Activated naive CD8-positive, alpha-beta T cell treated with anti-CD3 and anti-CD28 coated beads, Interleukin-2, amount 10 ng/mL, durations not matched to agents 7 days and 5 days (primary cell): Measurements from ENCODE around the gene RPS6KA5. TPM values are rescaled to one million over a fixed set of nuclear protein-coding genes. Genes with fewer than 3 reads are reported as not detected.
"Not testable (repeated sequence)": the region's sequence is repeated elsewhere in the genome, so short reads cannot be mapped to it uniquely, and the experiment has no call there.

ENCODE experiments used
- ATAC-seq: fragments of 150-1000 bp; cut with Tn5 transposase; one replicate; pipeline ENCODE4 v1.10.0; 2021; ENCODE audit warnings: low read depth, moderate library complexity
- POLR2A ChIA-PET: fragments of 350-600 bp; sonication (Branson Sonifier 250); formaldehyde crosslinking; loops from one replicate; lab custom pipeline; 2021; ENCODE audit warnings: antibody characterized with exemption; lab: Charles Lee
- DNase-seq: peaks from one replicate; pipeline ENCODE4 v3.0.0; 2021
- H3K27ac Mint-ChIP-seq: one replicate; pipeline ENCODE4 v1.8.0; 2022; ENCODE audit warnings: mild to moderate bottlenecking, mixed read lengths
- H3K27me3 Mint-ChIP-seq: one replicate; pipeline ENCODE4 v1.8.0; 2022; ENCODE audit warnings: mild to moderate bottlenecking, moderate library complexity, mixed read lengths
- H3K36me3 Mint-ChIP-seq: one replicate; pipeline ENCODE4 v1.8.0; 2021; ENCODE audit warnings: mild to moderate bottlenecking, mixed read lengths
- H3K4me1 Mint-ChIP-seq: one replicate; pipeline ENCODE4 v1.8.0; 2021; ENCODE audit warnings: mixed read lengths
- H3K4me3 Mint-ChIP-seq: one replicate; pipeline ENCODE4 v1.8.0; 2022; ENCODE audit warnings: mild to moderate bottlenecking, moderate library complexity, mixed read lengths
- H3K9me3 Mint-ChIP-seq: one replicate; pipeline ENCODE4 v1.8.0; 2021; ENCODE audit warnings: mixed read lengths
- total RNA-seq, 2 experiments: library from RNA; stranded (reverse); gene quantifications; one replicate each; pipeline ENCODE4 v1.2.3, GENCODE V29; 2021

The RPS6KA5 gene
- total RNA-seq, 2 experiments from 2014 or later = 45.3 to 48.1 TPM

DNA sequence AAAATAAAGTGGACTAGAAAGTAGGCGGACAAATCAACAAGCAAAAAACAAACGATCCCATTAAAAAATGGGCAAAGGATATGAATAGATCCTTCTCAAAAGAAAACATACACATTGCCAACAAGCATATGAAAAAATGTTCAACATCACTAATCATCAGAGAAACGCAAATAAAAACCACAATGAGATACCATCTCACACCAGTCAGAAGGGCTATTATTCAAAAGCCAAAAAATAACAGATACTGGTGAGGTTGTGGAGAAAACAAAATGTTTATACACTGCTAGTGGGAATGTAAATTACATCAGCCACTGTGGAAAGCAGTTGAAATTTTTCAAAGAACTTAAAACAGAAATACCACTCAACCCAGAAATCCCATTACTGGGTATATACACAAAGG, 70.3 kb downstream of the RPS6KA5 start:
- Mint-ChIP-seq H3K9me3 (peaks cover 2% of the 10 kb centered on the region), H3K4me1 (peaks cover 37% of the 10 kb centered on the region), H3K36me3 (peaks cover 60% of the 10 kb centered on the region), H3K4me3 (no peak overlapping the region), H3K27ac (no peak overlapping the region), H3K27me3 (no peaks in the 10 kb centered on the region)
- POLR2A ChIA-PET = no interaction called here
- ATAC-seq (no peak), DNase-seq (no peak)

DNA sequence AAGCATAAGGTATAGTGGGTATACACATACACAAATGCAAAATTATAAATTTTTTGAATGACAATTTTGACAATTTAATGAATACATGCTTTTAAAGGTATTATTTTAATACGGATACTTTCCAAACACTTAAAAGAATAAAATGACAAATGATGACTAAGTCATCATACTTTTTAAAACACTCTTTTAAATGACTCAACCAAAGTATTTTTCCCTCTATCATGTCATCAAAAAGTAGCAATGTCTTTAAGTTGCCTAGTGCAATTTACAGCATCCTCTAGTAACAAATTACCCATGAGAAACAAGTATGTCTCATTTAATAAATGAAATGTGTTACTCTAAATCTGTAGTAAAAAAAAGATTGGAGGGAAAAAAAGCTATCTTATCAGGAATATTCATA, 73.3 kb downstream of the RPS6KA5 start:
- Mint-ChIP-seq H3K9me3 (no peaks in the 10 kb centered on the region), H3K4me1 (peaks cover 24% of the 10 kb centered on the region), H3K27me3 (no peaks in the 10 kb centered on the region), H3K4me3 (no peak overlapping the region), H3K36me3 (peaks cover 45% of the 10 kb centered on the region), H3K27ac (no peak overlapping the region)
- DNase-seq = no peak
- ATAC-seq = no peak
- POLR2A ChIA-PET = no interaction called here

DNA sequence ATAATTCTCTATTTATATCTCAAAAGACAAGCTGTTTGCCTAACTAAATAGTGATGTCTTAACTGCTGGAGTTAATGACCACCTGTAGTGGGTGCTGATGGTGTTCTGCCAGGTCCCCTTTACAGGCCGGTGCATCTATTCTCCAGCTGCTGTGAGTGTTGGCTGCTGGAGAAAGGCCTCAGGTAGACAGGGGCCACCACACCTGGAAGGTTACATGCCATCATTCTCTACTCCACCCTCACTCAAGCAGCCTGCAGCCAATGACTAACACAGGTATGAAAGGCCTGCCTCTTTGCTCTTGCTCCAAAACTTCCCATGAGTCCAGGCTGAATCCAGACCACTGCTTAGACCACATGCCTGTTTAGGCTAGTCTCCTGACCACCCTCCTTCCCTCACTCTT, 73.9 kb downstream of the RPS6KA5 start:
- no peak overlapping the region for H3K4me3 Mint-ChIP-seq
- no peak overlapping the region for H3K27ac Mint-ChIP-seq
- ATAC-seq (no peak), DNase-seq (no peak)
- H3K9me3 Mint-ChIP-seq = no peaks in the 10 kb centered on the region
- peaks cover 42% of the 10 kb centered on the region for H3K36me3 Mint-ChIP-seq
- H3K4me1 Mint-ChIP-seq = peaks cover 21% of the 10 kb centered on the region
- POLR2A ChIA-PET = interaction anchor here (0.7 kb wide), 1 partner anchor 12 kb away, joined by 3 read pairs; no protein-coding TSS in a partner anchor
- no peaks in the 10 kb centered on the region for H3K27me3 Mint-ChIP-seq

DNA sequence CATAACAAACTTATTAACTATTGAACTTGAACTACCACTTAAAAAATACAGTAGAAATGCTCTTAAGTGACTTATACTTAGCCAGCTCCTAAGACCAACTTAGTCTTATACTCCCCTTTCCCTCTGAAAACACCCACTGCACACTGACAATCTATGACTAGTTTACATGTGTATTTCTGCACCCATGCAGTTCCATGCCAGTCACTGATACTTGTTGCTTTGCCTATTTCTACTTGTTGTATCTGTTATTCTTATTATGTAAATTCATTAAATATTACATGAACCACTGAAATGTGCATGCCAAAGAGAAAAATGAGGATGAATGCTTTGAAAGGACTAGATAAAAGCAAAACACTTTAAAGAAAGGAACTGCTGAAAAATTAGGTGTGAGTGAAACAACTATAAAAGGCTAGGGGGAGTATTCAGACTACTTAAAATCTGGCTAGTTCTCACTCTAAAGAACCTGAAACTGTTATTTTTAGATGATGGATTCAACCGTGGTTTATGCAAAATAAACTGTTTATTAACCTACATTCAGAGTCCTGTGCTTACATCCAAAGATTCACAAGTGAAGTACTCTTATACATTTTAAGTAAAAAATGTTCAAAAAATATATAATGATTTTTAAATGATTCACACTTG, 74.7 kb downstream of the RPS6KA5 start:
- Mint-ChIP-seq H3K4me3 (no peak overlapping the region), H3K27ac (no peak overlapping the region), H3K36me3 (peaks cover 35% of the 10 kb centered on the region), H3K9me3 (no peaks in the 10 kb centered on the region), H3K4me1 (peaks cover 14% of the 10 kb centered on the region), H3K27me3 (no peaks in the 10 kb centered on the region)
- POLR2A ChIA-PET = interaction anchor here (0.7 kb wide), 1 partner anchor 11 kb away, joined by 3 read pairs; no protein-coding TSS in a partner anchor
- no peak for ATAC-seq
- DNase-seq = no peak

DNA sequence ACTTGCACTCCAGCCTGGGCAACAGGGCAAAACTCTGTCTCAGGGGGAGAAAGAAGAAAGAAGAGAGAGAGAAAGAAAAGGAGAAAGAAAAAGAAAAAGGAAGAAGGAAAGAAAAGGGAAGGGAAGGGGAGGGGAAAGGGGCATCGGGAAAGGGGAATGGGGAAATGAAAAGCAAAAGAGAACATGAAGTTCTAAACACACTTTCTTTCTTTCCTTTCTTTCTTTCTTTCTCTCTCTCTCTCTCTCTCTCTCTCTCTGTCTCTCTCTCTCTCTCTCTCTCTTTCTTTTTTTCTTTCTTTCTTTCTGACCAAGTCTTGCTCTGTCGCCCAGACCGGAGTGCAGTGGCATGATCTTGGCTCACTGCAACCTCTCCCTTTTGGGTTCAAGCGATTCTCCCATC, 76.9 kb downstream of the RPS6KA5 start:
- POLR2A ChIA-PET = no interaction called here
- Mint-ChIP-seq H3K9me3 (no peaks in the 10 kb centered on the region), H3K36me3 (peaks cover 27% of the 10 kb centered on the region), H3K27ac (no peak overlapping the region), H3K27me3 (no peaks in the 10 kb centered on the region), H3K4me1 (peaks cover 8% of the 10 kb centered on the region), H3K4me3 (no peak overlapping the region)
- DNase-seq (no peak), ATAC-seq (no peak)

DNA sequence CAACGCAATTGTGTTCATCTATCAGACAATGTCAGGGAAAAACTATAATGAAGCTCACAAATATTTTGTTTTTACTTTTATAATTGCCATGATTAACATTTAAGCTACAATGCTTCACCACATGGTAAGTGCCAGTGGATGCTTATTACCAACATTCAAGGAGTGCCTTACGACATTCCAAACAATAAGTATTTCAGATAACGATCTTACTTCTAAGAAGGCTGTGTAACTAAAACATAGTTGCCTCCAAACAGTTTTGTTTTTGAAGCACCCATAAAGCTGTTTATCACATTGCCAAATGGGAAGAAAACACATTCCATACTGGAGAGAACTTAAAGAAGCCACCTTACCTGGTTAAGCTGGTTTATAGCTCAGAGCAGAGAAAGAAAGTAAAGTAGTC, 78.8 kb downstream of the RPS6KA5 start:
- POLR2A ChIA-PET = no interaction called here
- no peak for ATAC-seq
- Mint-ChIP-seq H3K4me1 (peaks cover 6% of the 10 kb centered on the region), H3K36me3 (peaks cover 30% of the 10 kb centered on the region), H3K9me3 (no peaks in the 10 kb centered on the region), H3K27me3 (no peaks in the 10 kb centered on the region), H3K27ac (no peak overlapping the region), H3K4me3 (no peak overlapping the region)
- no peak for DNase-seq

DNA sequence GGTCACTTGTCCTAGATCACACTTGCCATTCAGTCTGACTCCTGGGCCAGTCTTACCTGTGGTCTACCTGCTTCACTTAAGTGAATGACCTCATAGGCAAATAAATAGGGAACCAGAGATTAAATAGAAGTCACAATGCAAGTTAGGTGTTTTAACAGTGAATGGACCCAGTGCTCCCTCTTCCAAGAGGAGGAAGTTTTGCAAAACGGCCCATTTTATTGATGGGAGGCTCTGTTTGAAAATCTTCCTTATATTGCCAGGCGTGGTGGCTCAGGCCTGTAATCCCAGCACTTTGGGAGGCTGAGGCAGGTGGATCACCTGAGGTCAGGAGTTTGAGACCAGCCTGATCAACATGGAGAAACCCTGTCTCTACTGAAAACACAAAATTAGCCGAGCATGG, 79.8 kb downstream of the RPS6KA5 start:
- H3K4me1 Mint-ChIP-seq, ATAC-seq, H3K27me3 Mint-ChIP-seq, DNase-seq, H3K9me3 Mint-ChIP-seq, H3K4me3 Mint-ChIP-seq, H3K27ac Mint-ChIP-seq, POLR2A ChIA-PET: not testable (repeated sequence)
- peaks cover 36% of the 10 kb centered on the region for H3K36me3 Mint-ChIP-seq

DNA sequence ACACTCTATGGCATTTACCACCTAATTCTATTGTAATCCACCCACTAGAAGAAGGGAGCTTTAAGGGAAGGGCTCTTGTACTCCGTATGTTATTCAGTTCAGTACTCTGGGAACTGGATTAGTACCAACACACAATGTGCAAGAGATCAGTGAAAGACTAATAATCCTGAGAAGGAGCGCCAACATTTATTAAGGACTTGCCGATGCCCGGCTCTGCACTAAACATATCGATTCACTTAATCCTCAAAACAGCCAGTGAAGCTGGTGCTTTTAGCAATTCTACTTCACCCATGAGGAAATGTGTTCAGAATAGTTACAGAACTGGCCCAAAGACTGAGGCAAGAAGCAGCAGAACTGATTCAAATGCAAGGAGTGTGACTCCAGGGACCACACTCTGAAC, 80.9 kb downstream of the RPS6KA5 start:
- H3K36me3 Mint-ChIP-seq = peaks cover 44% of the 10 kb centered on the region
- ATAC-seq (no peak), DNase-seq (no peak)
- H3K27ac Mint-ChIP-seq = no peak overlapping the region
- no peaks in the 10 kb centered on the region for H3K27me3 Mint-ChIP-seq
- no peak overlapping the region for H3K4me3 Mint-ChIP-seq
- H3K4me1 Mint-ChIP-seq = peaks cover 7% of the 10 kb centered on the region
- POLR2A ChIA-PET = no interaction called here
- no peaks in the 10 kb centered on the region for H3K9me3 Mint-ChIP-seq

DNA sequence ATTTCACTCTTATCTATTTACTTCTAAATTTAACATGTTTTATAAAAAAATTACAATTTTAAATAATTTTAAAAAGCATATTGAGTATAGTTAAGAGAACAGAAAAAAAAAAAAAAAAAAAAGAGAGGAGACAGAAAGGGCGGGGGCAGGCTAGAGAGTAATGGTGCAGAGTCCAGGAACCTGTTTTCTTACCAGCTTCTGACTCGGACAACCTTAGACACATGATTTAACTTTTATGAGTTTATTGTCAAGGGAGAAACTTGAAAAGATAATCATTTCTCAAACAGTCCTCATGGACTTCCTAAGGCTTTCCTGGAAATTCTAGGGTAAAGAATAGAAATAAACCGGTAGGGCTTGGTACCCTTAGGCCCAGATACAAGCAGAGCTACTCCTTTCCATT, 84.3 kb downstream of the RPS6KA5 start:
- peaks cover 20% of the 10 kb centered on the region for H3K4me1 Mint-ChIP-seq
- ATAC-seq (no peak), DNase-seq (no peak)
- peaks cover 60% of the 10 kb centered on the region for H3K36me3 Mint-ChIP-seq
- H3K27ac Mint-ChIP-seq = no peak overlapping the region
- H3K27me3 Mint-ChIP-seq = no peaks in the 10 kb centered on the region
- POLR2A ChIA-PET = no interaction called here
- peaks cover 1% of the 10 kb centered on the region for H3K9me3 Mint-ChIP-seq
- no peak overlapping the region for H3K4me3 Mint-ChIP-seq

DNA sequence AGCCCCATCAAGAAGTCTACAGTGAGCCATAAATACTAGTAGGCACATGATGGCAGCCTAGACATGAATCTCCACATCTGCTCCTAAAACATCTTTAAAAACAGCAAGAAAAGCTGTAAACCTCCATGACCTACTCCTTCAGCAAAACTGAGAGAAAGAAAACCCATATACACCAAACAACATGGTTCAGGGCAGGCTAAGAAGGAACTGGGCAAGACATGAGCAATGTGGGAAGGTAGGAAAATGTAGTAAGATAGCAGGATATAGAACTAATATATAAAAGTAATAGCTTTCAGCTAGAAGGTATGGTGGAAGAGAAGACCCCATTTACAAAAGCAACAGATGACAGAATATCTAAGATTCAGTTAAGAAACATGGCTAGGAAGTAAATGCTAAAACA, 88.8 kb downstream of the RPS6KA5 start:
- POLR2A ChIA-PET = no interaction called here
- Mint-ChIP-seq H3K4me1 (peaks cover 43% of the 10 kb centered on the region), H3K9me3 (peaks cover 8% of the 10 kb centered on the region), H3K4me3 (no peak overlapping the region), H3K27me3 (no peaks in the 10 kb centered on the region), H3K27ac (peak overlapping the region; percentile 6), H3K36me3 (peaks cover 52% of the 10 kb centered on the region)
- DNase-seq = no peak
- ATAC-seq = no peak

DNA sequence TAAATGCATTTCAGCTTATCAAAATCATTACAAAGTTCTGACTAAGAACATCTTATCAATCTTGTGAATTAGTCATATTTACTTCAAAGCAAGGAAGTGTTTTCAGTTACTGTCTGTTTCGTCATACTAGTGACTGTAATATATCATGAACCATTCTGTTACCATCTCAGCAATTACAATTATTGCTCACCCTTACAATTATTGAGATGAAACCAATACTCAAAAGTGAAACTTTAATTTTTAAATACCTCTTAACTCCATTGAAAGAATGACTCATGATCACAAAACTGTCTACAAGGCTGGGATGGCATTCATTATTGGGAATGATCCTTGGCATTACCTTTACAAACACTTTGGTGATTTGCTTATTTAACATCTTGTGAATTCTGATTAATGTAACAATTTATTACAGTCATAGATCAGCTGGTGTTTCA, 90.3 kb downstream of the RPS6KA5 start:
- ATAC-seq (peak; percentile 69), DNase-seq (no peak)
- Mint-ChIP-seq H3K36me3 (peaks cover 52% of the 10 kb centered on the region), H3K9me3 (peaks cover 8% of the 10 kb centered on the region), H3K27me3 (no peaks in the 10 kb centered on the region), H3K27ac (peak overlapping the region; percentile 88), H3K4me1 (peaks cover 47% of the 10 kb centered on the region), H3K4me3 (peak overlapping the region; percentile 78)
- POLR2A ChIA-PET = interaction anchor here (0.7 to 1.1 kb wide), 4 partner anchors 39 to 90 kb away, joined by 3 read pairs; partner anchors contain the start of gene RPS6KA5

DNA sequence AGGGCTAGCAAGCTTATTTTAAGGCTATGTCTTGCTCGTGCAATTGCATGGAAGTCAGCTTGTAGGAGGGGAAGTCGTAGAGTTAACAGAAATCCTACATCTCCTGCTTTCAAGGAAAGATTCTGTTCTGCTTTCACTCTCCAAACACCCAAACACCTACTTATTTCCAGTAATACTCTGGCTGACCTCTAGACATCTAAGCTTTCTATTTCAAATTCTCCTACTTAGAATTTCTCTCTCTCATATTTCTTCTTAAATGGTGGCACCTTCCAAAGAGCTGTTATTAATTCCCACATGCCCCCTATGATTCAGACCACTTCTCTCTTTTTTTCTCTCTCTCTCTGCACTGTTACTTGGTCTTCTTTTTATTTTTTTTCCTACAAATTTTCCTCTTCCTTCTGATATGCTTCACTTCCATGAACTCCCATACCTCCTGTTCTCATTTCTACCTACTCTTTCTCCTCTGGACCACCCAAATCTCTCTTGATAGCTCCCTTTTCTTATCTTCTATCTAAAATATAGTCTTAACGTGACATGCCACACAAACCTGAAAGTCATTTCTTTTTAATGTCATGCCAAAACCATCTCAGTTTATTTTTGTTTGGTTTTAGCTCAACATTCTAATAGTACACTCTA, 90.8 kb downstream of the RPS6KA5 start:
- Mint-ChIP-seq H3K9me3 (peaks cover 8% of the 10 kb centered on the region), H3K4me3 (peak overlapping the region; percentile 78), H3K27ac (peak overlapping the region; percentile 88), H3K4me1 (peaks cover 45% of the 10 kb centered on the region), H3K36me3 (peaks cover 50% of the 10 kb centered on the region), H3K27me3 (no peaks in the 10 kb centered on the region)
- ATAC-seq (peak; percentile 60), DNase-seq (no peak)
- POLR2A ChIA-PET = interaction anchor here (0.7 to 1.1 kb wide), 4 partner anchors 40 to 91 kb away, joined by 3 read pairs; partner anchors contain the start of gene RPS6KA5

DNA sequence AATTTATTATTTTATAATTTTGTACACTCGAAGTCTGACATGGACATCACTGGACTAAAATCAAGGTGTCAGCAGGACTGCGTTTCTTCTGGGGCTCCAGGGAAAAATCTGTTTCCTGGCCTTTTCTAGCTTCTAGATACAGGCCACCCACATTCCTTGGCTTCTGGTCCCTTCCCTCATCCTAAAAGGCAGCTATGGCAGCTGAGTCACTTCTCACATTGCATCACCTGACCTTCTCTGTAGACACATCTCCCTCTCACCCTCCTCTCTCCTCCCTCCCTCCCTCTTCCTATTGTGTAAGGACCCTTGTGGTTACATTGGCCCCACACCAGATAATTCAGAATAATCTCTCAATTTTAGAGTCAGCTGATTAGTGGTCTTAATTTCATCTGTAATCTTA, 92.4 kb downstream of the RPS6KA5 start:
- peaks cover 8% of the 10 kb centered on the region for H3K9me3 Mint-ChIP-seq
- H3K27me3 Mint-ChIP-seq = no peaks in the 10 kb centered on the region
- H3K4me3 Mint-ChIP-seq = no peak overlapping the region
- peaks cover 42% of the 10 kb centered on the region for H3K4me1 Mint-ChIP-seq
- DNase-seq = no peak
- no peak overlapping the region for H3K27ac Mint-ChIP-seq
- POLR2A ChIA-PET = no interaction called here
- ATAC-seq = no peak
- peaks cover 51% of the 10 kb centered on the region for H3K36me3 Mint-ChIP-seq

DNA sequence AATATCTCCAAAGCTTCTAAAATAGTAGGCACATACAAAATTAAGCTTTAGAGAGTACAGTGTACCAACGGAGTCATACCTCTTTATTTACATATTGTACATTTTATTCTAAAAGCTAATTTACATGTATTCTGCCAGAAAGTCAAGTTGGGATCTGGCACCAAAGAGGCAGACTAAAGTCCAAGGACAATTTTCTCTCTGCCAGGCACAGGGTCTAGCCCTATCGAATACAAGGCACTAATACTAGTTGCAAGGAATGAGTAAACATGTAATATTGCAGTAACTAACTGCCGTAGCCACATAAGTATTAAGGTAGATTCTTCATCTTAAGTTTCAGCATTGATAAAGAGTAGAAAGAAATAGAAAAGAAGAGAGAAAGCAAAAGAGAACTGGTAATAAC, 93.9 kb downstream of the RPS6KA5 start:
- Mint-ChIP-seq H3K36me3 (peaks cover 51% of the 10 kb centered on the region), H3K4me3 (no peak overlapping the region), H3K9me3 (peaks cover 7% of the 10 kb centered on the region), H3K27me3 (no peaks in the 10 kb centered on the region), H3K27ac (no peak overlapping the region), H3K4me1 (peaks cover 37% of the 10 kb centered on the region)
- POLR2A ChIA-PET = interaction anchor here (1.3 kb wide), 1 partner anchor 60 kb away, joined by 3 read pairs; no protein-coding TSS in a partner anchor
- no peak for DNase-seq
- ATAC-seq = no peak
